ENCODE data around the gene SORCS2.

DNA sequence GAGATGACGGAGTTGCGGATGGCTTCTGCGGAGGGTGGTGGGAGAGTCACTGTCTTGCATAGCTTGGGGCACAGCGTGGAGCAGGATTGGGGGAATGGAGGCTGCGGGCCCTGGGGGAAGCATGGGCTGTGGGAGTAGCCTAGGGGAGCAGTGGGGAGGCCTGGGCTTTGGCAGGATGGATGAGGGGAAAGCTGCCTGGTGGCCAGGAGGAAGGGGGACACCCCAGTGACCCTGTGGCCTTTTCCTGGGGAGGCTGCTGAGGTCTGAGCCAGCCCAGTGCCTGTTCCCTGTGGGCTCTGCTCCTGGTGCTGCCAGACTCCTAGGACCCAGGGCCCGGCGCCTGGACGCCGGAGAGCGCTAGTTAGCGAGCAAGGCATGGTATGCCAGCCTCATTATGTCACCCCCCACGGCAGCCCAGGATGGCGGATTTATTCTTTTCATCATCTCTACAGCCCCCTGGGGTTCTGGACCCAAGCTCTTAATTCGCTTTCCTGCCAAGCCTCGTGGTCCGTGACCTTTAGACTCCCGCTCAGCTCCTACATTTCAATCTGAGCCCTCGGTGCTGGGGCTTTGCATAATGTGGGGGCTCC, 39.8 kb downstream of the SORCS2 start:
- TF ChIP-seq, protein P1, sequence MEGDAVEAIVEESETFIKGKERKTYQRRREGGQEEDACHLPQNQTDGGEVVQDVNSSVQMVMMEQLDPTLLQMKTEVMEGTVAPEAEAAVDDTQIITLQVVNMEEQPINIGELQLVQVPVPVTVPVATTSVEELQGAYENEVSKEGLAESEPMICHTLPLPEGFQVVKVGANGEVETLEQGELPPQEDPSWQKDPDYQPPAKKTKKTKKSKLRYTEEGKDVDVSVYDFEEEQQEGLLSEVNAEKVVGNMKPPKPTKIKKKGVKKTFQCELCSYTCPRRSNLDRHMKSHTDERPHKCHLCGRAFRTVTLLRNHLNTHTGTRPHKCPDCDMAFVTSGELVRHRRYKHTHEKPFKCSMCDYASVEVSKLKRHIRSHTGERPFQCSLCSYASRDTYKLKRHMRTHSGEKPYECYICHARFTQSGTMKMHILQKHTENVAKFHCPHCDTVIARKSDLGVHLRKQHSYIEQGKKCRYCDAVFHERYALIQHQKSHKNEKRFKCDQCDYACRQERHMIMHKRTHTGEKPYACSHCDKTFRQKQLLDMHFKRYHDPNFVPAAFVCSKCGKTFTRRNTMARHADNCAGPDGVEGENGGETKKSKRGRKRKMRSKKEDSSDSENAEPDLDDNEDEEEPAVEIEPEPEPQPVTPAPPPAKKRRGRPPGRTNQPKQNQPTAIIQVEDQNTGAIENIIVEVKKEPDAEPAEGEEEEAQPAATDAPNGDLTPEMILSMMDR (IDR thresholded peaks at IDR 0.05; ENCODE audit: poor library complexity, severe bottlenecking): no peak
- TF ChIP-seq EP300 (conservative IDR thresholded peaks at IDR 0.05; ENCODE audit: poor library complexity, severe bottlenecking) (no peak), POLR2AphosphoS5 (IDR thresholded peaks at IDR 0.05) (no peak), TAF1 (IDR thresholded peaks at IDR 0.05; ENCODE audit: low read depth) (no peak), RAD21 (conservative IDR thresholded peaks at IDR 0.05) (no peak), EZH2 (IDR thresholded peaks at IDR 0.05; ENCODE audit: borderline replicate concordance, insufficient read depth, low read length, poor library complexity, severe bottlenecking) (no peak)

Measured in neural cell (in vitro differentiated cells).